Measurements from ENCODE around the gene OCIAD1. TPM values are rescaled to one million over a fixed set of nuclear protein-coding genes. Genes with fewer than 3 reads are reported as not detected.
"Not testable (repeated sequence)": the region's sequence is repeated elsewhere in the genome, so short reads cannot be mapped to it uniquely, and the experiment has no call there.

The OCIAD1 gene
- total and polyA plus RNA-seq, 4 donors, result 106 to 120 (median 117) TPM

DNA sequence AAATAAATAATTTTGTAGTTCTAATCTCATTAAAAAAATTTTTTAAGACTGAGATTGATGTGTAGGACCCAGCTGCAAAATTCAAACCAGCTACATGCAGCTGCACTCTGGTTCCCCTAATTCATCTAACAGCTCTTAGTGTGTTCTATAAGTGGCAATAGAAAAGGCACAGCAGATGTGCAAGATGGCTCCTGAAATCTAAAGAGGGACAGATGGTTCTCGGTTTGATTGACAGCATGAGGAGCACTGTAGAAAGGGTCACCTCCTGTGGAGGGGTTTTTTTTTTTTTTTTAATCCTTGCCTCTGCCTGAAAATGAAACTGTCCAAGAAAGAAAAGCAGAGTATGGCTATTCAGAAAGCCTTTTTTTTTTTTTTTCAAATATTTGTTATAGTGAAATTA, 16.9 kb upstream of the OCIAD1 start:
- 88% methylated on average over 1 of the region's 1 CpG for WGBS, 2 donors
- TF ChIP-seq CTCF (IDR thresholded peaks at IDR 0.05; ENCODE audit: control extremely low read depth, extremely low read depth), result no peak
- no peak for DNase-seq

GRCh38 chr4:48815483-48815882, 15.4 kb upstream of the OCIAD1 start:
- 16 to 20% methylated on average over 2 of the region's 2 CpGs for WGBS, 2 donors
- Histone ChIP-seq H3K9me3 (ENCODE audit: control insufficient read depth in 4 of 4, insufficient read depth in 3 of 4, low read length in 3 of 4) (no peaks in the 10 kb centered on the region), H3K4me1 (ENCODE audit: control insufficient read depth in 5 of 5, insufficient read depth in 5 of 5, low read length in 5 of 5) (no peaks in the 10 kb centered on the region), H3K36me3 (ENCODE audit: control insufficient read depth in 4 of 4, insufficient read depth in 4 of 4, low read length in 4 of 4) (no peaks in the 10 kb centered on the region), H3K4me3 (no peak overlapping the region), H3K9ac (ENCODE audit: insufficient read depth in 1 of 2, low read length in 2 of 2) (no peak overlapping the region), H3K27ac (ENCODE audit: low read depth in 1 of 2, low read length in 1 of 2) (no peak overlapping the region), H3K27me3 (ENCODE audit: control insufficient read depth in 3 of 3, insufficient read depth in 3 of 3, low read length in 2 of 3) (no peaks in the 10 kb centered on the region)
- DNase-seq, result no peak
- ATAC-seq (ENCODE audit: insufficient read depth, low FRiP score), result no peak
- no peak for TF ChIP-seq CTCF (IDR thresholded peaks at IDR 0.05; ENCODE audit: control extremely low read depth, extremely low read depth)

More for the DNA sequence above, 16.9 kb upstream of the OCIAD1 start:
- Histone ChIP-seq H3K36me3 (ENCODE audit: control insufficient read depth in 4 of 4, insufficient read depth in 4 of 4, low read length in 4 of 4) (no peaks in the 10 kb centered on the region), H3K9ac (ENCODE audit: insufficient read depth in 1 of 2, low read length in 2 of 2) (no peak overlapping the region), H3K4me3 (no peak overlapping the region), H3K4me1 (ENCODE audit: control insufficient read depth in 5 of 5, insufficient read depth in 5 of 5, low read length in 5 of 5) (no peaks in the 10 kb centered on the region), H3K9me3 (ENCODE audit: control insufficient read depth in 4 of 4, insufficient read depth in 3 of 4, low read length in 3 of 4) (no peaks in the 10 kb centered on the region), H3K27me3 (ENCODE audit: control insufficient read depth in 3 of 3, insufficient read depth in 3 of 3, low read length in 2 of 3) (no peaks in the 10 kb centered on the region), H3K27ac (ENCODE audit: low read depth in 1 of 2, low read length in 1 of 2) (no peak overlapping the region)
- ATAC-seq (ENCODE audit: insufficient read depth, low FRiP score), result no peak

GRCh38 chr4:48816297-48816696, 14.6 kb upstream of the OCIAD1 start:
- not testable (repeated sequence) for ATAC-seq (ENCODE audit: insufficient read depth, low FRiP score); H3K27me3 ChIP-seq (ENCODE audit: control insufficient read depth in 3 of 3, insufficient read depth in 3 of 3, low read length in 2 of 3); H3K27ac ChIP-seq (ENCODE audit: low read depth in 1 of 2, low read length in 1 of 2); DNase-seq; H3K36me3 ChIP-seq (ENCODE audit: control insufficient read depth in 4 of 4, insufficient read depth in 4 of 4, low read length in 4 of 4); H3K9ac ChIP-seq (ENCODE audit: insufficient read depth in 1 of 2, low read length in 2 of 2); H3K9me3 ChIP-seq (ENCODE audit: control insufficient read depth in 4 of 4, insufficient read depth in 3 of 4, low read length in 3 of 4); H3K4me1 ChIP-seq (ENCODE audit: control insufficient read depth in 5 of 5, insufficient read depth in 5 of 5, low read length in 5 of 5); H3K4me3 ChIP-seq
- WGBS, 2 donors, result 92 to 96% methylated on average over 7 of the region's 7 CpGs

DNA sequence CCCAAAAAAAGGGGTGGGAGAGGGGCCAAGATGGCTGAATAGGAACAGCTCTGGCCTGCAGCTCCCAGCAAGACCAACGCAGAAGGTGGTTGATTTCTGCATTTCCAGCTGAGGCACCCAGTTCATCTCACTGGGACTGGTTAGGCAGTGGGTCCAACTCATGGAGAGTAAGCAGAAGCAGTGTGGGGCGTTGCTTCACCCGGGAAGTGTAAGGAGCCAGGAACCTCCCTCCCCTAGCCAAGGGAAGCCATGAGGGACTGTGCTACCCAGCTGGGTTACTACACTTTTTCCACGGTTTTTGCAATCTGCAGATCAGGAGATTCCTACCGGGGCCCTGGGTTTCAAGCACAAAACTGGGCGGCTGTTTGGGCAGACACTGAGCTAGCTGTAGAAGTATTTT, 13.9 kb upstream of the OCIAD1 start:
- Histone ChIP-seq H3K4me3 (no peak overlapping the region), H3K27ac (ENCODE audit: low read depth in 1 of 2, low read length in 1 of 2) (no peak overlapping the region), H3K27me3 (ENCODE audit: control insufficient read depth in 3 of 3, insufficient read depth in 3 of 3, low read length in 2 of 3) (no peaks in the 10 kb centered on the region), H3K9ac (ENCODE audit: insufficient read depth in 1 of 2, low read length in 2 of 2) (no peak overlapping the region), H3K4me1 (ENCODE audit: control insufficient read depth in 5 of 5, insufficient read depth in 5 of 5, low read length in 5 of 5) (no peaks in the 10 kb centered on the region), H3K36me3 (ENCODE audit: control insufficient read depth in 4 of 4, insufficient read depth in 4 of 4, low read length in 4 of 4) (no peaks in the 10 kb centered on the region), H3K9me3 (ENCODE audit: control insufficient read depth in 4 of 4, insufficient read depth in 3 of 4, low read length in 3 of 4) (no peaks in the 10 kb centered on the region)
- no peak for ATAC-seq (ENCODE audit: insufficient read depth, low FRiP score)
- 82 to 88% methylated on average over 6 of the region's 6 CpGs for WGBS, 2 donors
- DNase-seq, result no peak
- no peak for TF ChIP-seq CTCF (IDR thresholded peaks at IDR 0.05; ENCODE audit: control extremely low read depth, extremely low read depth)

DNA sequence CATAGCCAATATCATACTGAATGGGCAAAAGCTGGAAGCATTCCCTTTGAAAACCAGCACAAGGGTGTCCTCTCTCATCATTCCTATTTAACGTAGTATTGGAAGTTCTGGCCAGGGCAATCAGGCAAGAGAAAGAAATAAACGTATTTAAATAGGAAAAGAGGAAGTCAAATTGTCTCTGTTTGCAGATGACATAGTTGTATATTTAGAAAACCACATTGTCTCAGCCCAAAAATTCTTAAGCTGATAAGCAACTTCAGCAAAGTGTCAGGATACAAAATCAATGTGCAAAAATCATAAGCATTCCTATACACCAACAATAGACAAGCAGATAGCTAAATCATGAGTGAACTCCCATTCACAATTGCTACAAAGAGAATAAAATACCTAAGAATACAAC, 9.5 kb upstream of the OCIAD1 start:
- H3K27me3 ChIP-seq (ENCODE audit: control insufficient read depth in 3 of 3, insufficient read depth in 3 of 3, low read length in 2 of 3); DNase-seq; H3K4me3 ChIP-seq; H3K4me1 ChIP-seq (ENCODE audit: control insufficient read depth in 5 of 5, insufficient read depth in 5 of 5, low read length in 5 of 5); ATAC-seq (ENCODE audit: insufficient read depth, low FRiP score); H3K9ac ChIP-seq (ENCODE audit: insufficient read depth in 1 of 2, low read length in 2 of 2); H3K27ac ChIP-seq (ENCODE audit: low read depth in 1 of 2, low read length in 1 of 2); H3K9me3 ChIP-seq (ENCODE audit: control insufficient read depth in 4 of 4, insufficient read depth in 3 of 4, low read length in 3 of 4); H3K36me3 ChIP-seq (ENCODE audit: control insufficient read depth in 4 of 4, insufficient read depth in 4 of 4, low read length in 4 of 4): not testable (repeated sequence)
- 33 to 59% methylated on average over 2 of the region's 2 CpGs for WGBS, 2 donors

Measured in lung (tissue), 12 donors.